Measurements from ENCODE around the gene BOC.

The BOC gene

DNA sequence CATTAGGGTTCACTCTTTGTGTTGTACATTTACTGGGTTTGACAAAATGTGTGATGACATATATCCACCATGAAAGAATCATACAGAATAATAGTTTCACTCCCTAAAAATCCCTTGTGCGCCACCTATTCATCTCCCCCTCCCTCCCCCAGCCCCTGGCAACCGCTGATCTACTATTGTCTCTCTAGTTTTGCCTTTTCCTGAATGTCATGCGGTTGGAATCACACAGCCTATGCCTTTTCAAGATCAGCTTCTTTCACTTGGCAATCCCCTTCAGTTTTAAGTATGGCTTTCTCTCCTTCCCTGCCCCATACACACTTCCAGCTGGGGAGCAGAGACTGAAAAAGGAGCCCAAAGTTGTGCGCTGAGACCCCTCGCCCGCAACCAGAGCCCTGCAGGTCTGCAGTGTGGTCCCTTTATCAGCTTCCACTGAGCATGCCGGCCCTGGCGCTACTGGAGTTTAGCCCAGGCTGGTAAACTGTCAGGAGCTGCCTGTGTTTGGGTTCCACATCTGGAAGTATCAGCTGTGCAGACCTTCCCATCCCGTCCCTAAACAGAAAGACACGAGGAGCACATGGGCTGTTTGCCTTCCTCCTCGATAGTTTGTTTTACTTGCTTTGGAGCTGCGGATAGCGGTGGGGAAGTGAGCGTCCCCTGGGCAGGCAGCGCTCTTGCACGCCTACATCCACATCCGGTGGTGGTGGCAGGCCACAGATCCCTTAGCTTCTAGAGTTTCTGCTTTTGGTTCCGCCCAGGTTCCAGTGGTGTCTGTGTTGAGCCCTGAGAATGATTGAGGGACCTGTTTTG is 12.3 kb downstream of the BOC start:
- no peak for DNase-seq

DNA sequence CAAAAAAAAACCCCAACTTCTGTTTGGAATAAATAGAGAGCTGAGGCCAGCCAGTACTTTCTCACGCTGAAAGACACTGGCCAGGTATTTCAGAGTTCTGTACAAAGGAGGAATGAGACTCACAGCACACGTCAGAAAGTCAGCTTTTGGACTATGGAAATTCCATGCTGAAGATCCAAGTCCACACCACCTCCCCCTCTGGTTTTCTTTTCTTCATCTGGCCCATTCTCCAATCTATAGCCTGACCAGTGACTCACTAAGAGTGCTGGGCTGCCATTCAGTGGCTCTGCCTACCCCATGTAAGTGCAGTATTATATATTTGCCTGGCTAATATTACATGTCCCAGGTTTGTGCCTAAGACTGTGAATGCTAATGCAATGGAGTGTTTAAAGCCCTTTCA is 13.9 kb downstream of the BOC start:
- DNase-seq: no peak

DNA sequence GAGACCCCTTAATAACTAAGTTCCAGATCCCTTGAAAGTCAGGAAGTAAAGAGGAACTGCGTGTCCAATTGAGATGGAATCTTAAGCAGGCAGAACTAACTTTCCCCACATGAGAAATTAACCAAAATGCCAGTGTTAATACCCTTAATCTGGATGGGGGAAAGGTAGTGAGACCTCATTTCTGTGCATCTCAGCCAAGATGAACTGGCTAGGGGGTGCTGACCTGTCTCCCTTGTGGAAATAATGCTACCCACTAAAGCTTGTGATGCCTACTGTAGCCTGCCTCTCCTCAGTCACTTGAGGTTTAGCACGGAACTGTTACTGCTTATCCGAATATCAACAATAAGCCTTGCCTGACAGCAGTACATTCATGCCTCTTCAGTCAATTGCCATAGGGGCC is 15.1 kb downstream of the BOC start:
- no peak for DNase-seq

DNA sequence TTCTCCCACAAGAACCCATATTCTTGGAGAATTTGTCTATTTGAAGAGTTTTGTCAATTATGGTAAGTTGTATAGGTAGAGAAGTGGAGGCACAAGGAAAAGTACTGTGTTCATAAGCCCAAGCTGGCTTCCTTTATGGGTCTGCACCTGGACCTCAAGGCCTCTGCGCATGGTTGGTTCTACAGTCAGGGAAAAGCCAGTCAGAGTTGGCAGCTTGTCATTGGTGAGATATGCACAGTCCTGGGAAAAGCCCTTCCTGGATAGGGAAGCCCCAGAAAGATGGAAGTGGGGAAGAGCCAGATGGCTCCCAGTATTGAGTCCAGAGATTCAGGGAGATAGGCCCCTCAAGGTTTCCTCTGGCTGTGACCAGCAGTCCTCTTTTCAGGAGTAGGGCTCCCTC is 15.8 kb downstream of the BOC start:
- no peak for DNase-seq

DNA sequence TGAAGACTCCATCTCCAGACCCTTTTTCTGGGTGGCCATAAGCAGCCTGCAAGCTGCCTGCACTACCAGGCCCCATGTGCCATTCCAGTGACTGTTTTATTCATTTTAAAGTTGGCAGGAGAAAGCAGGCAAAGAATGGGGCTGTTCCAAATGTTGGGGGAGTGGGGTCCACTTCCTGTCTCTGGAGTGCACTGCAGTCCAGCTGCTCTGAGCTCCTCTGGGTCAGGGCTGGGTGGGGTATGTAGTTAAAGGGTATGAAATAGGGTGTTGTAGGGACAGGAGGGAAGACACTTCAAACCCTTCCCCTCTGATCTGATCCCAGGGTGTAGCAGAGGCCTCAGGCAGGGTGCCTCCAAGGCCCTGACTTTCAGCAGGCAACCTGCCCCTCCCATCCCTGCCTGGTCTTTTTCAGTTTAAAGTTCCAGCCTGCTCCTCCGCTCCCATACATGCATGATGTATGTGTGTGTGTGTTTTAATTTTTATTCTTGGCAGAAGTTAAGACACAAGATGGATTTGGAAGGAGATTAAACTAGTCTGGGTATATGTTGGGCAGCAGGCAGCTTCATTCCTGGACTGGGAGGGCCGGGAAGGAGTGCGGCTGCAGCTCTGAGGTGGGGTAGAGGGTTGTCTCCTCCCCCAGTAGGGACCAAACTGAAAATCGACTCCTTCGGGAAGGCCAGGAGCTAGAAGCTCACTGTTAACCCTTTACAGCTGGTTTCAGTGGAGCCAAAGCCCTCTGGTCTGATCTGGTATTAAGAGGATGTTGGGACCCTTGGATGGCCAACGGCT is 17.3 kb downstream of the BOC start:
- DNase-seq: no peak

DNA sequence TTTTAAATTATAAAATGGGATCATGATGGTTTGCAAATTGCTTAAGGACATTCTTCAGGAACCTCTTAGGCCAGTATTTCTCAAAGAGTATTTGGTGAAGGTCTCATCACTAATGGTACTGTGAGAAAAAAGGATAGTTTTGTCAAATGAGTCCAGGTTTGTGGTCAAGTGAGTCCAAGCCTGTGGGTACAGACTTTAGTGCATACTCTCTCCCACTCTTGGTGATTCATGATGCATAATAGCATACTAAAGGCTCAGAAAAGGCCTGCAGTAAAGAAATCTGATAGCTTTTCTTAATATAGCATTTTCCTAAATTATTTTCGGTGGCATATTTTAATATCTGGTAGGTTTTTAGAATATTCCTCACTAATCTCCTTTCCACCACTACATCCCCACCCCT is 20.0 kb downstream of the BOC start:
- DNase-seq: peak; percentile 68

DNA sequence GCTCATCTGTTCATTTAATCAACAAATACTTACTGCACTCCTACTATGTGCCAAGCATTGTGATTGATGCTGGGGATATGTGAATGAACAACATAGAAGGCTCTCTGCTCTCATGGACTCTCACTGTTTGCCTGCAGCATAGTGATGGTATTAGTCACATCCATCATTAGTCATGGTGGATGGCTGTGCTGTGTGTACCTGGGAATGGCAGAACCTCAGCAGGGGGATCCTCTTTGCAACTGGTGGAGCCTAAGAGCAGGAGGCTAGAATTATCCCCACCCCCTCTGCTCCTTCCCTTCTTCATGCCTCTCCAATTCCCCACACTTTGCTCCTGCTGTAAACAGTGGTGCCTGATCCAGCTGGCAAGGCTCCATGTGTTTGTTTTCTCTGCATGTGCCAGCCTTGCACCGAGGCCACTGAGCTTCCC is 20.5 kb downstream of the BOC start:
- DNase-seq: peak; percentile 92

DNA sequence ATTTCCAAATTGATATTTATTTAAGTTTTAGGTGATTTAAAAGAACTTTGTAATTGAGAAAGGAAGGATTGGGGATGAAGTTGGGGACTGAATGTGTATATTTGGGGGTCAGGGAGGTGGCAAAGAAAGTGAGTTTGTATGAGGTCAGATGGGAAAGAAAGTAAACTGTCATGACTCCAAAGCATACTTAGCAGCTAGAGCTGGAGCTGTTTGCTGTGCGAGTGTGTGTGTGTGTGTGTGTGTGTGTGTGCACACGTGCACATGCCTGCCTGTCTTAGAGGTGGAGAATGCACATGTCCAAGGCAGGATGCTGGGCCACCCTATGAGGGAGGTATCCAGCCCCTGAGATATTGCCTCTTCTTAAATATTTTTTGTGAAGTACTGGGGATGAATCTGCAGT is 21.0 kb downstream of the BOC start:
- DNase-seq: no peak

DNA sequence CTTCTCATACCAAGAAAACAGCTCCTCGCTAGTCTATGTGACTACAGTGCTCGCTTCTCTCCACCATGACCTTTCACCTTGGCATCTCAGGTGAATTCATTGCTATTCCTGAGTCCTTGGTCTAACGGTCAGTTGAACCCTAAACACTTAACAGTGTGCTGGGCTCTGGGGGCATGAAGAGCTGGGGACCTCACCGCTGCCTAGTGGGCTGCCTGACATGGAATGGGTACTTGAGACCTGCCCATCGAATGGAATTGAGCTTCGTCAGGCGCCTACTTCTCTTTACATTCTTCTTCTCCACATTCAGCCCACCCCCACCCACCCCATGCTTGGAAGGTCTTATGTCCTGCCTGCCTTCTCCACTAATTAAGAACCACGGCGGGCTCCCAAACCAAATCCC is 22.1 kb downstream of the BOC start:
- DNase-seq: no peak

DNA sequence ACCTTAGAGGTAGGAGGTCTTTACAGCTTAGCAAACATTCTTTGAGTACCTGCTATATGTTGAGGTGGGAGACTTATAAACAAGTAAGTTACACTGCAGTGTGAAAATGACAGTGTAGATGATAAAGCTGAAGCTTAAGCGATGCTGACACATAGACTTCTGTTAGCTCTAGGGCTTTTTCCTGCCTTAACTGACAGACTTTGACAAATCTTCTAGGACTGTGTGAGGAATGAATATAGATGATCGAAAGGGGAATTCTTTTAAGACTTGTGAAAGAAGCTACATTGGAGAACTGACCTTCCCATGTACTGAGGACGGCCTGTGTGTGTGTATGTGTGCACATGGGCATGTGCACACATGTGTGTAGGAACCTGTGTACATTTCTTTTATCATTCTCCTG is 22.7 kb downstream of the BOC start:
- no peak for DNase-seq

DNA sequence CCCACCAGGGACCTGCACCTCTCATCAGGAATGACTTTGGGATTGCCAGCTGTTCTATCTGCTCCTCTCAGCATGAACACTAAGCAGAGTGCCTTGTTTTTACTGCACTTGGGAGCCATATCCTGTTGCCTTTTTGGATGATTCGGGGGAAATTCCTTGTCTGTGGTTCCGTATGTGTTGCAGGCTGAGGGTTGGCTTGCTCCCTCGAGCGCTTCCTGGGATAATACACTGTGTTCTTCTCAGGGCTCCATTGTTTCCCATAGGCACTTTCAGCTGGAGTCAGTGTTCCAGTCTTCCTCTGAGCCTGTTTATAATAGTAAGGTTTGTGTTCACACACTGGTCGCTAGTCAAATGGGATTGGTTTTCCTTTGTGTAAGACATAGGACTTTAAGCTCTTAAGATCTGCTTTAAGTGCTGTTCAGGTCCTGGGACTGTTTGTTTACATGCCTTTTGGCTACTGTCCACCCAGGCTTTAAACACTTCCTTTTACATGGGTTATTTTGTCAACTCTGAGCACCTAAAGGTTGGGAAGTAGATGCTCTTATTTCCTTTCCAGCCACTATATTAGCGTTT is 23.4 kb downstream of the BOC start:
- DNase-seq: peak; percentile 27

DNA sequence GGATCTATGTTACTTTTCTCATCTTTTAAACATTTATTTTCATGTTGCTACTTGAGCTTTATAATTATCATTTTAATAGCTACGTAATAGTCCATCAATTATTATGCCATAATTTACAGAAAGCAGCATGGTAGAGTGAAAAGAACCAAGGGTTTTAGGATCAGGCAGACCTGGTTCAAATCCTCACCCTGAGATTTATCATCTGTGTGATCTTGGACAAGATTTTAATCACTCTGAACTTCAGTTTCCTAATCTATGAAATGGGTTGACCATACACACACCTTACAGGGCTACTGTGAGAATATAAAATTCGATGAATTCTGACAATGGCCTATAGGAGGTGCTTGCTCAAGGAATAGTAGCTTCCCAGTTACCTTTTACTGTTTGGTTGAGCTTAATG is 27.1 kb downstream of the BOC start:
- no peak for DNase-seq

DNA sequence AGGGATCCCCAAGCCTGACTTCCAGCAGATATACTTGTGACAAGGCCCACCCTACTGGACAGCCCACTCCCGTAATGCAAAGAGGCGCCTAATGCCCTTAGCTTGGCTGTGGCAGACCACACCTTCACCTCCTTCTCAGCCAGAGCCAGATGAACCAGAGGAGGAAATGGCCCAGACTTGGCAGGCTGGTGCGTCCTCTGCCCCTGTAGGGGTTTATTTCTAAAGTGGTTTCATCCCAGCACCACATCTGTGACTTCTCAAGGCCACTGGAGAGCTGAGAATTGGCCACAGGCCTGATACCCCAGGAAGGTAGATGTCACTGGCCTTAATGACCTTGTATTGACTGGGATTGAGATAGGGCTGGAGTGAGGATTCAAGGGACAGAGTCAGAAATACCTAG is 29.5 kb downstream of the BOC start:
- no peak for DNase-seq

DNA sequence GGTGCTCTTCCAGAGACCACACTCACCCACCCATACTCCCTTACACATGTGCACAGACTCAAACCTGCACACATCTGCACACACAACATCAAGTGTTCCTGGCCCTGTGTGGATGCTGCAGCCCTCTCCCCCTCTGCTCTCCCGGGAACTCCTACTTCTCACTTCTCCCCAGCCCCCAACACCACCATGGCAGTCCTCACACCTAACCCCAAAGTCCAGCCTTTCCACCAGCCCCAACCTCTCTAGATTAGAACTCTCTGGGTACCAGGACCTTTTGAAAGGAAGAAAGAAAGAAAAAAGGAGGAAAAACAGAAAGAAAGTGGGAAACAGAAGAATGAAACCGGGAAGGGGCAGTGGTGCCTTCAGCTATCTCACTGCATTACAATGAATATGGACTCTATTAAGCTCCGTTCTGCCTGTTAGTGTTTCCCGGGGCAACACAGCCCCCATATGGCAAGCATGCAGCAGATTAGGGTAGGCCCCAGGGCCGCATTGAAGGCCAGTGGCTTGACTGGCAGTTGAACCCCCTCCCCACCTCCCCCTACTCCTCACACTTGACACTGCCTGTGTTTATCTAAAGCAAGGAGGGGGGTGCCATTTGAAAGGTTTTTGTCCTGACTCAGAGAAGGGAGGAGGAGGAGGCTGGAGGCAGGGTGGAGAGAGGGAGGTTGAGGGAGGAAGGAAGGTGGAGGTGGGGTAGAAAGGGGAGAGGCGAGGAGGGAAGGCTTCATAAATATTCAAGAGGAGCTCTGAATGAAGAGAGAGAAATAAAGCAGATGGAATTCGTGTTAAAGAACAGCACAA is 30.1 kb downstream of the BOC start:
- DNase-seq: peak; percentile 68

DNA sequence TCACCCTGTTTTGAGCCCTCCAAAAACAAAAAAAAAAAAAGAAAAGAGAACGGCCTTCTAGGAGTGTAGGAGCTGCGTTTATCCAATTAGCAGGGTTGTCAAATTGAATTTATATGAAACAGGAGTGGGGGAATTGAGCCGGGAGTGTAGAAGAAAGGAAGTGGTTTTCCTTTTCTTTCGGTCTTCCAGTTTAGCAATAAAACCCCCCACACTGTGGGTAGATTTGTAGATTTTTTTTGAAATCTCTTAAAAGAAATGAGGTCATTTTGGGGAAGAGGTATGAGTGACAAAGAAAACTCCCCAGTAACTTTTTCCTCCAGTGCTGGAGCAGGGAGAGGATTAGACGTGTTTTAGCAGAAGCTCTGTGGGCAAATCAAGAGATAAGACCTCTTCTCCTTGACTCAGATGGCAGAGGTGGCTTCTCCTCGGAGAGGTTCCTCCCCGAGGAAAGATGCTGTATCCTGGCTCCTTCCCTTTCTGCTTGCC is 30.8 kb downstream of the BOC start:
- peak; percentile 67 for DNase-seq

DNA sequence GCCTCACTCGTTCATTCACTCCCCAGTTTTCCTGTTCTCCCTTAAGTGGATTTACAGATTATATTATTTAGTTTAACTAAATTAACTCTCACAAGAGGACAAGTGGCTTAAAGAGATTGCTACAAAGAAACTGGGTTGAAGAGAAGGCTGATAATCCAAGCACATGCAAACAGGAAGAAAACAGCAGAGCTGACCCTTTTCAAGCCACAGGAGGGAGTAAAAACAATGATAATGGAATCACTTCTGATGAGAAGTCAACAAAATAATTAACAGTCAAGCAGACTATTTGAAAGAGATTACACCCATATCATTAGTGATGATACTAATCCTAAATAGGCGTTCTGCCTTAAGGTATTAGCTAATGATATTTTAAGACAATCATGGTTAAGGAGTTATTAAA is 31.7 kb downstream of the BOC start:
- DNase-seq: no peak

DNA sequence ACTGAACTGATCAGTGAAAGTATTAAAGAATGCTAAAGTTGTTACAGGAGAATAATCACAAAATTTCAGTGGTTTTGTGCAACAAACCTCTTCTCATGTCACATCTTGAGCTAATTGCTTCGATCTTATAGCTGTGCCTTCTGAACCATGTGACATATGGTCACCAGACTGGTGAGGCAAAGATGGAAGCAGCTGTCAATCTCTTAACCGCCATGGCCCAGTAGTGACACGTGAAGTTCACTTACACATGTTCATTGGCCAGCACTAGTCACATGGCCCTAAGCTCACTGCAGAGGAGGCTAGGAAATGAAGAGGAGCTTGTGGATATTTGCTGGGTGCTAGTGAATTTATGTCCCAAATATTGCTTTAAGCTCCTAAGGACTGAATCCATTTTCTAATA is 32.5 kb downstream of the BOC start:
- no peak for DNase-seq

DNA sequence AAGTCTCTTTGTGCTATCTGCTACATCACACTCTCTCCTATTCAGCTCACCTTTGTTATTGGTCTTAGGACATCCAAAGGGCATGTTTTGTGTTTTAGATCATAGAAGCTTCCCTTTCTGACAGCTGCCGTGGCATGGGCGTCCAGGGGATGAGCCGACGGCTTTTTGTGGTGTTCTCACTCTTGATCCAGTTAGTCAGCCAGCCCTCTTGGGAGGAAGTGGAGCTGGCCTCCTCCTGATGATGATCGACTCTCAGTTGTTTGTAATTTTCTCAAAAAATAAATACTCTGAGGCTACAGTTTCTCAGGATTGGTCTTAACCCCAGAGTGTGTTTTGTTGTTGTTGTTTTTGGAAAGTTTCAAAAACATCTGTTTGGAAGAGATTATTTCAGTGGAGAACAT is 34.4 kb downstream of the BOC start:
- peak; percentile 16 for DNase-seq

DNA sequence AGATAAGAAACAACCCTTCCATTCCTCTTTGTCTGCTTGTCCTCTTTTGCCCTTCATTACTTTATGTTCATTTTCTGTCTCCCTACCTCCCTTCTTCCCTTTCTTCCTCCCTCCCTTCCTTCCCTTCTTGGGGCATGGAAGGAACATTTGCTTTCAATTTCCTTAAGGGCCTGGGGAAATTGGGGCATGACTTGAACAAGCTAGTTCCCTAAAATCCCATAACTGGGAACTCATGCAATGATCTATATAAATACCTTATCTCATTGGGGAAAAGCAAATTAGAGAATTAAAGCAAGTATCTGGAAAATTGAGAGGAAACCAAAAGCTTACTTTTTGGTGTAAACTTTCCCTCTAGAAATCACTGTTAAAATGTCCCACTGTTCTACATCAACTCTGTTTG is 35.7 kb downstream of the BOC start:
- no peak for DNase-seq

DNA sequence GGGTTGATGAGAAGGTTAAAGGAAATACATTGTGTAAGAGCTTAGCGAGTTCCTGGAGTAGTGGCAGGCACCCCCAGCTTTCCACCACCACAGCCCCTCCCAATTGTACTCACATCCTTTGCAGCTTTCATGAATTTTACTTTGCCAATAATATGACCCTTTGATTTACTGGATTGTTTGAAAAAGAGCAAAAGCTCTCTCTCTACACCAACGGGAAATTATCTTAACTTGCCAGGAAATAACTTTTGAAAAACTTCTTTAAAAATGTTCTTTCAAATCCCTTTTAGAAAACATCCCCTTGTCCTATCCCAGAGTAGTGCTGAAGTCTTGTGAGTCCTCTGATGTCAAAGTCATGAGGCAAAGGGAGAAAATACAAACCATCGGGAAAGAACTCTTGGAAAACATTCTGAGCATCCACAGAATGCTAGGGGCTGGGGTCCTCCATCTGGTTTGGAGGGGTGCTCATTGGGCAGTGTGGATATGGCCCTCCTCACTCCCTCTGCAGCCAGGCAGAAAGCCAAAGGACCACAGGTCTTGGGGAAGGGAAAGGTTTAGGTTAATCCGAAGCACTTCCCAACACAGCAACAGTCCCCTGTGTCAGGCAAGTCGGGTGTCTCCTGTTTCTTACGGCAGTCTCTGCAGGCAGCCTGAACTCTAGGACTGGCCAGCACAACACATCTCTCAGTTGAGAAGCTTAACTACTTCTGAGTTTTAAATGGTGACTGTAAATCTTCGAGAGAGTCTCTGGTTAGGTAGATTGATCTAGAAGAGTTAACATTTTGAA is 36.5 kb downstream of the BOC start:
- DNase-seq: no peak

DNA sequence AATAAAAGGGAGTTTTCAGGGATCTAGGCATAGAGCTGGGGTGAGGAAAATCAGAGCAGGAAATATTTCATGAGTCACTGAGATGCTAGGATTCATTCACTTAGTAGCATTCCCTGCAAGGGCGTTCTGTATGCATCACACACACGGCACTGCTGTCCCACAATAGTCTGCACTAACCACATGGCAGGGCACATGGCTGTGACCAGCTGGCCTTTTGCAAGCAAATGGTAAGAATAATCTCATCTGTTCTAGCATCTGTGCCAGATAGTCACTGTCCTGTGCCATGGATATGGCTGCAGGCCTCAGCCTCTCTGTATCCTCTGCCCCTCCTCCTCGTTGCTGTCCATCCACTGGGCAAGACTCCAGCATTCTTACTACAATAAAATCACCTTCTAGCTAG is 37.8 kb downstream of the BOC start:
- DNase-seq: peak; percentile 83

DNA sequence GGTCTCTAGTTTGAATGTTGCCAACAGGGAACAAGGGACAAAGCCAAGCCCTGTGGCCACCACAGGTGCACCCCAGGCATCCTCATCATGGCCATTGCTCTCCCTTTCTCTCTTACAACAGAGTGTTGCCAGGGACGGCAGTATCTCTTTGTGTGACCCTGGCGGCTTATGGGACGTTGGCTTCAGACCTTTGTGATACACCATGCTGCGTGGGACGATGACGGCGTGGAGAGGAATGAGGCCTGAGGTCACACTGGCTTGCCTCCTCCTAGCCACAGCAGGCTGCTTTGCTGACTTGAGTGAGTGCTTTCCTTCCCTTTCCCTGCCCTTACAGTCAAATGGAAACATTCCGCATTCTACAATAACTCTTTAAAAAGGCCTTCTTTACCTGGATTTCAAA is 38.2 kb downstream of the BOC start:
- DNase-seq: no peak

Measured in EL (cell line).